ENCODE data around the gene SNCA.

Gene SNCA

DNA sequence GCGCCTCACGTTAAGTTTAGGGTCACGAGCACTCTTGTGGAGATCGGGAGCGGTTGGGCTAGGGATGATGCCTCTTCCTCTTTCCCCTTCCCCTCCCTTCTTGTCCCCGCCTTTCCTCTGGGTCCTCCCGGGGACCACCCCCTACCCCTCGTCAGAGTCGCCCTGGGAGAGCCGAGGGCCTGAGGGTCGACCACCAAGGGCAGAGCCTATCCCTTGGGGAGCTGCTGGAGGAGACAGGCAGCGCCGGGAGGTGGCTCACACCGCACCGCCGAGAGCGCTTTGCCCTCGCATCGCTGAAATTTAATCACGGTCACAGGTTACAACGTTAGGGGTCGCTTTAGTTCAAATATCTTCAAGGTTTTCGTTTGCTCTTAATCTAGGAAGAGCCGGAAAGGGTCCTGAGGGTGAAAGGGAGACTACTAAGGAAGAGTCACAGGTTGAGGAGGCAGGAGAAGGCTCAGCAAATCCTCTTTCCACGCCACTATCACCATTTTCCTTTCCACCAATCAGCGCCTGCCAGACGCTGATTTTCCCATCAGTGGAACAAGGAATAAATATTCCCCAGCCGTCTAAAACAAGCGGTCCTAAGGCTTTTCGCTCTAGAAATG lies 528 bp upstream of the SNCA start:
- peak; percentile 8 for TF ChIP-seq CTCF (IDR thresholded peaks at IDR 0.05; ENCODE audit: insufficient read depth, low read depth, low read length, missing control alignments)
- peak overlapping the region; percentile 76 for H3K4me3 ChIP-seq (ENCODE audit: low read length)
- DNase-seq (ENCODE audit: low read depth): peak; percentile 70

GRCh38 chr4:89836031-89836745 lies 773 bp downstream of the SNCA start:
- peak; percentile 35 for DNase-seq (ENCODE audit: low read depth)
- TF ChIP-seq CTCF (IDR thresholded peaks at IDR 0.05; ENCODE audit: insufficient read depth, low read depth, low read length, missing control alignments): no peak
- peak overlapping the region; percentile 76 for H3K4me3 ChIP-seq (ENCODE audit: low read length)

GRCh38 chr4:89835413-89835812 lies 1.5 kb downstream of the SNCA start:
- peak; percentile 14 for DNase-seq (ENCODE audit: low read depth)
- no peak overlapping the region for H3K4me3 ChIP-seq (ENCODE audit: low read length)
- TF ChIP-seq CTCF (IDR thresholded peaks at IDR 0.05; ENCODE audit: insufficient read depth, low read depth, low read length, missing control alignments): no peak

DNA sequence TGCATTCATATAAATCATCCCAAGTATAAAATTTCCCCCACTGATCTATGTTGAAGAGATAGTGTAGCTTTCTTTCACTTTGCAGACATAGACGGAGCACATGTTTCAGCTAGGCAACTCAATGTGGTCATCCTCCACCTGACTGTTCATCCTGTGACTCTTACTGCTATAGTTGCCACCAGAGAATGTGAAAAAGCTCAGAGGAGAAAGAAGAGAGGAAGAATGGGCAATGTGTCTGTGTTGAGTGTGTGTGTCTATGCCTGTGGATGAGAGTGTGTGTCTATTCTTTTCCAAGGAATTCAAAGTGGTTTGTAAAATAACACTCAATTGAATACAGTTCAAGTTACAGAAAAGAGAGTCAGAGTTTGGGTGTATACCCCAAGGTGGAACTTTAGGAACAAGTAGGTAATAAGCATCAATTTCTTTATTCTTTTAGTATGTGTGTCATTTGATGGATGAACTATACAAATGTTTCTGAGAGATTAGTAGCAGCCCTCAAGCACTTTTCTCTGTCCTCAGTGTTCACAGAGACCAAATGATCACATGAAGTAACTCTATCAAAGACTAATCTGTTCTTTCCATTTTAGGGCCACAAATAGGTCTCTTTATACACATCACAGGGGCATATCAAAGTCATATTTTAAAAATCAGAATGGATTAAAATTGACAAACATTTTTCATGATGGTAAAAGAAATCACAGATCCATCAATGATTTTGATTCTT lies 2.3 kb downstream of the SNCA start:
- no peak overlapping the region for H3K4me3 ChIP-seq (ENCODE audit: low read length)
- no peak for TF ChIP-seq CTCF (IDR thresholded peaks at IDR 0.05; ENCODE audit: insufficient read depth, low read depth, low read length, missing control alignments)
- DNase-seq (ENCODE audit: low read depth): no peak

DNA sequence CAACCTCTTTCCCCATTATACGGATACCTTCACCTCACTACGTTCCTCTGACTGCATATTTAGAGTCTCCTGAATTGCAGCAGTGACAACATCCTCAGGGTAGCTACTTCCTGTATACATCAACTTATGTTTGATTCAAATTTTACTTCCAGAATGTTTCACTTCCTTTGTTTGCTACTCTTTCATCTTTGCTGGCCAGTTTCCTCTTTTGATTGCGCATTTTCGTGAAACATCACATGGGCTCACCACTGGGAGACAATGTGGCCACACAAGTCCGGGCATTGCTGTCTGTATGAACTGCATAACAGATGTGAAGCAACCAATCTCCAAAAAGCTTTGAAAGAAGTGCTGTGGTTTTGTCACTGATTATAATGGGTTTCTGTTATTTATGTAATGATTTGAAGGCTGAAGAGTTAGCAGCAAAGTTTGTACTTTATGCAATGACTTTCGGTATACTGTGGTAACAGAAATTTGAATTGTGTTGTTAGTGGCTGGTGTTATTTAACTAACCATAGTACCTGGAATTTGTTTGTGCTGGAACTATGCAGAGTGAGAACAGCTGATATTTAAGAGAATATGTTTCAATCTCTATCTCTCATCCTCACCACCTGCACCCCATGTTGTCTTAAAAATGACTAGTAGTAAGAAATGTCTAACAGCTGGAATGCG lies 7.4 kb downstream of the SNCA start:
- peak; percentile 80 for DNase-seq (ENCODE audit: low read depth)
- H3K4me3 ChIP-seq (ENCODE audit: low read length): no peak overlapping the region
- TF ChIP-seq CTCF (IDR thresholded peaks at IDR 0.05; ENCODE audit: insufficient read depth, low read depth, low read length, missing control alignments): no peak

GRCh38 chr4:89823416-89823815 lies 13.5 kb downstream of the SNCA start:
- TF ChIP-seq CTCF (IDR thresholded peaks at IDR 0.05; ENCODE audit: insufficient read depth, low read depth, low read length, missing control alignments): no peak
- DNase-seq (ENCODE audit: low read depth): peak; percentile 47
- H3K4me3 ChIP-seq (ENCODE audit: low read length): no peak overlapping the region
